Renal cortical epithelial cell (primary cell): Measurements from ENCODE around the gene AFG1L. TPM values are rescaled to one million over a fixed set of nuclear protein-coding genes. Genes with fewer than 3 reads are reported as not detected.
"Not testable (repeated sequence)": the region's sequence is repeated elsewhere in the genome, so short reads cannot be mapped to it uniquely, and the experiment has no call there.

Experiments used
- DNase-seq: peaks from one replicate; pipeline ENCODE4 v3.0.0-alpha.2; 2011; ENCODE audit warnings: low read depth
- total RNA-seq: library from RNA; depleted of rRNA; stranded (reverse); fragments of >200 nt; gene quantifications from 2 replicates; pipeline ENCODE4 v1.2.3, GENCODE V29; 2014

AFG1L gene
- total RNA-seq, 1 donor from 2014 or later = 7.4 TPM

DNA sequence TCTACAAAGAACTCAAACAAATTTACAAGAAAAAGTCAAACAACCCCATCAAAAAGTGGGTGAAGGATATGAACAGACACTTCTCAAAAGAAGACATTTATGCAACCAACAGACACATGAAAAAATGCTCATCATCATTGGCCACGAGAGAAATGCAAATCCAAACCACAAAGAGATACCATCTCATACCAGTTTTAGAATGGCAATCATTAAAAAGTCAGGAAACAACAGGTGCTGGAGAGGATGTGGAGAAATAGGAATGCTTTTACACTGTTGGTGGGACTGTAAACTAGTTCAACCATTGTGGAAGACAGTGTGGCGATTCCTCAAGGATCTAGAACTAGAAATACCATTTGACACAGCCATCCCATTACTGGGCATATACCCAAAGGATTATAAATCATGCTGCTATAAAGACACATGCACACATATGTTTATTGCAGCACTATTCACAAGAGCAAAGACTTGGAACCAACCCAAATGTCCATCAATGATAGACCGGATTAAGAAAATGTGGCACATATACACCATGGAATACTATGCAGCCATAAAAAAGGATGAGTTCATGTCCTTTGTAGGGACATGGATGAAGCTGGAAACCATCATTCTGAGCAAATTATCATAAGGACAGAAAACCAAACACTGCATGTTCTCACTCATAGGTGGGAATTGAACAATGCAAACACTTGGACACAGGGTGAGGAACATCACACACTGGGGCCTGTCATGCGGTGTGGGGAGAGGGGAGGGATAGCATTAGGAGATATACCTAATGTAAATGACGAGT is 121.4 kb downstream of the AFG1L start:
- not testable (repeated sequence) for DNase-seq

GRCh38 chr6:108417027-108417426 is 122.2 kb downstream of the AFG1L start:
- DNase-seq = peak; percentile 34

- no peak for DNase-seq
These were observed 124.6 kb downstream of the AFG1L start for GRCh38 chr6:108419474-108419873.

GRCh38 chr6:108419934-108420609 is 125.2 kb downstream of the AFG1L start:
- DNase-seq = no peak

DNA sequence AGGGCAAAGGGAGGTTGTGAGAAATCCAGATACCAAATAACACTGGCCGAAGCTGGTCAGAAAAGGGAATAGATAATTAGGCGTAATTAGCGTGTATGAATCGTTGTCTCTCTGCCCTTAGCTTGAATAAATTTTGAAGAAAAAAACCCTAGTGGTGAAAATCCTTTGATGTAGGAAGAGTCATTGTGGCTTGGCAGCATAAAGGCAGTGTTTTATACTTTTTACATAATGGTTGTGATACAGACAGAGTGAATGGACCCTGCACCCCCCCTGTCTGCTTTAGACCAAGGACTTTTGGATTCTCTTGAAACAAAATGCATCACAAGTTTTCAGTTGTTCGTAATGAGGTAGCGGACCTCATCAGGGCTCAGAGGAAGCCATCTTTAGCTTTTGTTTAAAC is 126.5 kb downstream of the AFG1L start:
- no peak for DNase-seq

GRCh38 chr6:108423982-108424705 is 129.3 kb downstream of the AFG1L start:
- no peak for DNase-seq

- no peak for DNase-seq
These were observed 130.6 kb downstream of the AFG1L start for GRCh38 chr6:108425428-108425827.

DNA sequence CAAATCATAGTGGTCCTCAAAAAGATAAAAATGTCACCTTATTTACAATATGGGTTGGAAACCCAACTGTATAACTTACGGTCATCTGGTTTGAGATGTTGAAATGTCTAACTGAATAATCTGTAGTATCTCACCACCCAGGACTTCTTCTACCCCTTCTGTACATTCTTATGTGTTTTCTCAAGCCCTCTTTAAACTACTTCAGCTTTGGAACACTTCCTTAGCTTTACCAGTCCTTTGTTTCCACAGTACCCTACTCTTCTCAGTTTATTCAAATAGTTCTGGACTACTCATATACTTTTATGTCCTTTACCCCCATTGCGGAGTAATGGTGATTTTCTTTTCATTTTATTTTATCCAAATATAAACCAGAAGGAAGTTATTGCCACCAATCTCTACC is 137.3 kb downstream of the AFG1L start:
- DNase-seq = no peak

- DNase-seq = peak; percentile 29
These were observed 137.9 kb downstream of the AFG1L start for GRCh38 chr6:108432792-108433191.

GRCh38 chr6:108434222-108434621 is 139.4 kb downstream of the AFG1L start:
- no peak for DNase-seq

DNA sequence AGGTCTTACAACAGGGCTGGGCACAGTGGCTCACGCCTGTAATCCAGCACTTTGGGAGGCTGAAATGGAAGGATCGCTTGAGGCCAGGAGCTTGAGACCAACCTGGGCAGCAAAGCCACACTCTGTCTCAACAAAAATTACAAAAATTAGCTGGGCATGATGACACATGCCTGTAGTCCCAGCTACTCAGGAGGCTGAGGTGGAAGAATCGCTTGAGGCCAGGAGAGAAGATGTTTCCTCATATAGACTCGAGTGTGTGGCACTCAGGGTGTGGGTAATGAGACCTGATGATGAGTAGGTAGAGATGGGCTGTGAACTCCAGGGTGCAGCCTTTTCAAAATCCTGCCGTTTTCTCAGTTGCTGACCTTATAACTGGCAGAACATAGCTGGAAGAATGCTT is 140.5 kb downstream of the AFG1L start:
- no peak for DNase-seq

GRCh38 chr6:108436771-108437170 is 141.9 kb downstream of the AFG1L start:
- DNase-seq = no peak

GRCh38 chr6:108437821-108438220 is 143.0 kb downstream of the AFG1L start:
- peak; percentile 22 for DNase-seq

DNA sequence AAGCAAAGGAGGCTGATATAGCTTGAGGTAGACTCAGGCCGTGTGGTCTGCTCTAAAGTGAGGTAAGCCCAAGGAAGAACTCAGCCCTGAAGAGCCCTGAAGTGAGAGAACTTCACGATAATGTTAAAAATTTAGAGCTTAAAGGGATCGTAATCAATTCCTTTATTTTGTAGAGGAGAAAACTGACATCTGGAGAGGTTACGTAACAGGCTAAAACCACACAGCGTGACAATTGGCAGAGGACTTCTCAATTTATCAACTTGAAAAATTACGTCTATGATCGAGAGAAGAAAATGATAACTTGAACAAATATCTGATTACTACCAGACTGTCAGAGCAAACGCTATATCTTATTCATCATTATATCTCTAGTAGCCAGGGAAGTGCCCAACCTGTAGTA is 144.1 kb downstream of the AFG1L start:
- DNase-seq = no peak

DNA sequence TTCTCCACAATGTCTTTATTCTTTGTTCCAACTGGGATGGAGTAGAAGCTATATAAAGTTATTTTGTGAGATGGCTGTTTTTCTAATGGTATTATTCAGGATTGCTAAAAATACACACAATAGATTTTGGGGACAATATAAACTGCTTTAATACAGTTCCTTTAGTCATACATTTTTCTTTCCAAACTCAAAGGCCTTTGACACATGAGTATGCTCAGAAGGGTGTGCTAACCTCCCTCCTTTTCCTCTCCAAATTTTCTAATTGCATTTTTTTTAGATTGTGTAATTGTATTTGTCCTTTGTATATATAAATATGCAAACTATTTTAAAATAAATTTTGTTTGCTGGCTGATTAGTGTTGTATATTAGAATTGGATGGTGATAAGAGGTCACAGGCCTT is 146.3 kb downstream of the AFG1L start:
- no peak for DNase-seq

DNA sequence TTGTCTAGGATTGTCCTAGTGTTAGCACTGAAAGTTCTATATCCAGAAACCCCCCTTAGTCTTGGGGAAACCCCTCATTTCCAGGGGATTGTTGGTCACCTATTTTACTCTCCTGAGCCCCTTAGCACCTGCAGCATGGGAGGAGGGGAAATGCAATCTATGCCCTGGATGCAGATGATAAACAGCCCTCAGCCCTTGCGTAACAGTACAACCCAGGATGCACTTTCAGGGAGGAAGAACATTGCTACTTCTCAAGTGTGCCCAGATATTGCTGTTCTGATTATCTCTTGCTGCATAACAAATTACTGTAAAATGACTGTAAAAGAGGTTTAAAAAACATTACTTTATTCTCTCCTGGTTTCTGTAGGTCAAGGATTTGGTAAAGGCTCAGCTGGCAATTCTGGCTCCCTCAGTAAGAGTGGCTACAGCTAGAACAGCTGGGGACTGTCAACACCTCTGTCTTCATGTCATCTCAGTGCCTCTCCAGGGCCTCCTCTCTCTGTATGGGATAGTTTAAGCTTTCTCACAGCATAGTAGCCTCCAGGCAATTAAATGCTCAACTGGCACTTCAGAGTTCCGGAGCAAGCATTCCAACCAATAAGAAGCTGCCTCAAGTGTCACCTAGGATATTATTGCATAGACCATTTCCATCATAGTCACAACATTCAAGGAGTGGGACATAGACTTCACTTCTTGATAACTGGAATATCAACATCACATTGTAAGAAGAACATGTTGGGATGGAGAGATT is 148.1 kb downstream of the AFG1L start:
- no peak for DNase-seq

GRCh38 chr6:108446629-108447150 is 151.8 kb downstream of the AFG1L start:
- DNase-seq = no peak

GRCh38 chr6:108448481-108448880 is 153.6 kb downstream of the AFG1L start:
- no peak for DNase-seq

DNA sequence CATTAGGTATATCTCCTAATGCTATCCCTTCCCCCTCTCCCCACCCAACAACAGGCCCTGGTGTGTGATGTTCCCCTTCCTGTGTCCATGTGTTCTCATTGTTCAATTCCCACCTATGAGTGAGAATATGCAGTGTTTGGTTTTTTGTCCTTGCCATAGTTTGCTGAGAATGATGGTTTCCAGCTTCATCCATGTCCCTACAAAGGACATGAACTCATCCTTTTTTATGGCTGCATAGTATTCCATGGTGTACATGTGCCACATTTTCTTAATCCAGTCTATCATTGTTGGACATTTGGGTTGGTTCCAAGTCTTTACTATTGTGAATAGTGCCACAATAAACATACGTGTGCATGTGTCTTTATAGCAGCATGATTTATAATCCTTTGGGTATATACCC is 154.9 kb downstream of the AFG1L start:
- not testable (repeated sequence) for DNase-seq

DNA sequence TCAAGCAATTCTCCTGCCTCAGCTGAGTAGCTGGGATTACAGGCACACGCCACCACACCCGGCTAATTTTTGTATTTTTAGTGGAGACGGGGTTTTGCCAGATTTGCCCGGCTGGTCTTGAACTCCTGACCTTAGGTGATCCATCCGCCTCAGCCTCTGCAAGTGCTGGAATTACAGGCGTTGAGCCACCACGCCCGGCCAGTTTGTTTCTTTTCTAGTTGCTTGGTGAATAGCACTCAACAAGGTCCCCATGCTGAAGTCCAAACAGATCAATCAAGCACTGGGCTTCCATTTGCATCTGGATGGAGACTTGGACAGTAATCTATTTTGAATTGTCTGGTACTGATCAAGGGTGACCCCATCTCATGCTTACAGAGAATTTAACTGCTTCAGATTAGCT is 157.0 kb downstream of the AFG1L start:
- no peak for DNase-seq

- no peak for DNase-seq
These were observed 157.9 kb downstream of the AFG1L start for GRCh38 chr6:108452711-108453195.
